ENCODE measurements around the gene THRA. TPM values are rescaled to one million over a fixed set of nuclear protein-coding genes. Genes with fewer than 3 reads are reported as not detected.
A peak's percentile ranks its signal among the peaks of the same experiment; 100 is the strongest.

Gene THRA
- total and polyA plus RNA-seq, 2 donors from 2014 or later = 40.8 to 63.9 TPM

- Histone ChIP-seq H3K9me3 (ENCODE audit: control insufficient read depth in 2 of 3, insufficient read depth in 1 of 3, low read length in 3 of 3) (no peaks in the 10 kb centered on the region), H3K9ac (ENCODE audit: low read length in 3 of 3) (no peak overlapping the region), H3K36me3 (ENCODE audit: control insufficient read depth in 2 of 3, insufficient read depth in 3 of 3, low read length in 3 of 3) (no peaks in the 10 kb centered on the region), H3K4me3 (ENCODE audit: low read length in 3 of 3) (no peak overlapping the region), H3K27ac (ENCODE audit: low read depth in 2 of 2, low read length in 2 of 2) (peak overlapping the region; percentile 23 to 96), H3K4me1 (ENCODE audit: control insufficient read depth in 2 of 3, insufficient read depth in 2 of 3, low read depth in 1 of 3, low read length in 3 of 3) (peaks cover 19 to 70% (median 51%) of the 10 kb centered on the region in 3 donors), H3K27me3 (ENCODE audit: control insufficient read depth, insufficient read depth, low read length) (no peaks in the 10 kb centered on the region)
- TF ChIP-seq CTCF (IDR thresholded peaks at IDR 0.05; ENCODE audit: borderline replicate concordance, extremely low read depth, insufficient read depth) = no peak
- peak in 1 of 5 donors; percentile 55 for DNase-seq
- intact Hi-C loops (cut with DNase I) = no loop called here
- no peak for FAIRE-seq
These were observed 43.3 kb downstream of the THRA start for GRCh38 chr17:40105861-40106759.

GRCh38 chr17:40106760-40107521 is 44.2 kb downstream of the THRA start:
- peak in 3 of 5 donors; percentile 45 to 86 (median 70) for DNase-seq
- H3K27me3 ChIP-seq (ENCODE audit: control insufficient read depth, insufficient read depth, low read length) = no peaks in the 10 kb centered on the region
- H3K27ac ChIP-seq (ENCODE audit: low read depth in 2 of 2, low read length in 2 of 2) = peak overlapping the region; percentile 94 to 96
- H3K36me3 ChIP-seq (ENCODE audit: control insufficient read depth in 2 of 3, insufficient read depth in 3 of 3, low read length in 3 of 3) = no peaks in the 10 kb centered on the region
- H3K9ac ChIP-seq (ENCODE audit: low read length in 3 of 3) = peak overlapping the region in 1 of 3 donors; percentile 67
- intact Hi-C loops (cut with DNase I) = no loop called here
- TF ChIP-seq CTCF (IDR thresholded peaks at IDR 0.05; ENCODE audit: borderline replicate concordance, extremely low read depth, insufficient read depth) = no peak
- FAIRE-seq = no peak
- peaks cover 18 to 72% (median 53%) of the 10 kb centered on the region in 3 donors for H3K4me1 ChIP-seq (ENCODE audit: control insufficient read depth in 2 of 3, insufficient read depth in 2 of 3, low read depth in 1 of 3, low read length in 3 of 3)
- peak overlapping the region in 1 of 3 donors; percentile 21 for H3K4me3 ChIP-seq (ENCODE audit: low read length in 3 of 3)
- H3K9me3 ChIP-seq (ENCODE audit: control insufficient read depth in 2 of 3, insufficient read depth in 1 of 3, low read length in 3 of 3) = no peaks in the 10 kb centered on the region

- Histone ChIP-seq H3K4me3 (ENCODE audit: low read length in 3 of 3) (peak overlapping the region in 1 of 3 donors; percentile 21), H3K36me3 (ENCODE audit: control insufficient read depth in 2 of 3, insufficient read depth in 3 of 3, low read length in 3 of 3) (no peaks in the 10 kb centered on the region), H3K9ac (ENCODE audit: low read length in 3 of 3) (peak overlapping the region in 2 of 3 donors; percentile 63 to 67), H3K4me1 (ENCODE audit: control insufficient read depth in 2 of 3, insufficient read depth in 2 of 3, low read depth in 1 of 3, low read length in 3 of 3) (peaks cover 18 to 77% (median 60%) of the 10 kb centered on the region in 3 donors), H3K9me3 (ENCODE audit: control insufficient read depth in 2 of 3, insufficient read depth in 1 of 3, low read length in 3 of 3) (no peaks in the 10 kb centered on the region), H3K27me3 (ENCODE audit: control insufficient read depth, insufficient read depth, low read length) (no peaks in the 10 kb centered on the region), H3K27ac (ENCODE audit: low read depth in 2 of 2, low read length in 2 of 2) (peak overlapping the region; percentile 94 to 96)
- FAIRE-seq (no peak), DNase-seq (peak in 2 of 5 donors; percentile 46 to 76)
- TF ChIP-seq CTCF (IDR thresholded peaks at IDR 0.05; ENCODE audit: borderline replicate concordance, extremely low read depth, insufficient read depth) = no peak
- intact Hi-C loops (cut with DNase I) = no loop called here
These were observed 44.9 kb downstream of the THRA start for GRCh38 chr17:40107522-40108174.

Data from kidney (tissue), 14 donors.